GM19238 (cell line): ENCODE data around the gene FADS6.

ENCODE experiments used
- DNase-seq: peaks from one replicate; pipeline ENCODE4 v3.0.0; 2011; ENCODE audit warnings: low spot score; ENCODE audit not compliant: insufficient read length

Gene FADS6, protein sequence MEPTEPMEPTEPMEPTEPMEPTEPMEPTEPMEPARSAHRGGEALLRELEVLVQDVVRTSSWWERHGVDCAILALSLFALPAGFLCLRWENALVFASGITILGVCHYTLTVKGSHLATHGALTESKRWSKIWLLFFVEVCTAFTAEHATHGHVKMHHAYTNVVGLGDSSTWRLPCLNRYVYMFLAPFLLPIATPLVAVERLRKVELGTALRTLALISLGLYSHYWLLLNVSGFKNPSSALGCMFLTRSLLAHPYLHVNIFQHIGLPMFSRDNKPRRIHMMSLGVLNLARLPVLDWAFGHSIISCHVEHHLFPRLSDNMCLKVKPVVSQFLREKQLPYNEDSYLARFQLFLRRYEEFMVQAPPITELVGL

DNA sequence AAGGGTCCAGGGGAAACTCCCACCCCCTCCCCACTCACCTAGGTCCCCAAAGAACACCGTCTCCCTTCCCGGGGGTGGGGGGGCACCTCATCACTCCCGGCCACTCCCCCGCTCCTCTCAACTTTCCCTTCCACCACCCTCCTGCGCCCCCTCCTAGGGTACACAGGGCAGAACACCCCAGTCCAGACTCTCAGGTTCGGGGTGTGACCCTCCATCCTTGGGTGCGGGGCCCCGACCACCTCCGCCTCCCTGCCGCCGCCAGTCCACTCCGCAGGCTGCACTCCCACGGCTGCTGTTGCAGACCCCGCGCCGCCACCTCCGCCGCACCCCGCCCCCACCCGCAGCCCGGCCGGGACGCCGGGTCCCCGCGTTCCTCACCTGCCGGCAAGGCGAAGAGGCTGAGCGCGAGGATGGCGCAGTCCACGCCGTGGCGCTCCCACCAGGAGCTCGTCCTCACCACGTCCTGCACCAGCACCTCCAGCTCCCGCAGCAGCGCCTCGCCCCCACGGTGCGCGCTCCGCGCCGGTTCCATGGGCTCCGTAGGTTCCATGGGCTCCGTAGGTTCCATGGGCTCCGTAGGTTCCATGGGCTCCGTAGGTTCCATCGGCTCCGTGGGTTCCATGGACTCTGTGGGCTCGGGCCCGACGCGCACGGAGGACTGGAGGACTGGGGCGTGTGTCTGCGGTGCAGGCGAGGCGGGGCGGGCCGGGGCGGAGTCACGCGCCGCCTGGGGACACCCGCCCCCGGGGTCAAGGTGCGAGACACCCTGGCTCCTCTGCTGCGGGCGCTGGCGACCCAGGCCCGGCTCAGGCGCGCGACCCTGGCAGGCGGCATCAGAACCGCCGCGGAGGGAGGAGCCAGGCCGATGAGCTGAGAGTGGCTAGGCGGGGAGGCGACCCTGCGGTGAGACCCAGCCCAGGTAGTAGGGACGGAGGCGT is at the start of gene FADS6:
Gene FADS6 (minus strand): TSS at position 660 of the 938 bp plus-strand sequence. CDS start 38 bp downstream, at position 622.
- DNase-seq: no peak

DNA sequence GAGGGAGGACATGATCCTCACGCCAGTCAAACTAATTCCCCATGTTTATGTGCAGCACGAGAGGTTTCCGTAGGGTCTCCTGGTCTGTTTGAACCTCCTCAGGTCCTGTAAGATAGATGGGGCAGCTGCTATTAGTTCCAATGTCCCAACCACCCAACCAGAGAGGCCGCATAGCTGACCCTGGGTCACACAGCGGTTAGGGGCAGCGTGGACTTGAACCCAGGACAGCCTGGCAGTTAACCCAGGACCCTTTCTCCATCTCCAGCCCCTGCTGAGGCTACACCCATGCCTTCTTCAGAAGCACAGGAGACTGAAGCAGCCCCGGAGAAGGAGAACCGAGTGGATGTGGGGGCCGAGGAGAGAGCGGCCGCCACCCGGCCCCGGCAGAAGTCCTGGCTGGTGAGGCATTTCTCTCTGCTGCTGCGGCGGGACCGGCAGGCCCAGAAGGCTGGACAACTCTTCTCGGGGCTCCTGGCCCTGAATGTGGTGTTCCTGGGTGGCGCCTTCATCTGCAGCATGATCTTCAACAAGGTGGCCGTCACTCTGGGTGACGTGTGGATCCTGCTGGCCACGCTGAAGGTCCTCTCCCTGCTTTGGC is 47.8 kb upstream of the FADS6 start:
- no peak for DNase-seq

DNA sequence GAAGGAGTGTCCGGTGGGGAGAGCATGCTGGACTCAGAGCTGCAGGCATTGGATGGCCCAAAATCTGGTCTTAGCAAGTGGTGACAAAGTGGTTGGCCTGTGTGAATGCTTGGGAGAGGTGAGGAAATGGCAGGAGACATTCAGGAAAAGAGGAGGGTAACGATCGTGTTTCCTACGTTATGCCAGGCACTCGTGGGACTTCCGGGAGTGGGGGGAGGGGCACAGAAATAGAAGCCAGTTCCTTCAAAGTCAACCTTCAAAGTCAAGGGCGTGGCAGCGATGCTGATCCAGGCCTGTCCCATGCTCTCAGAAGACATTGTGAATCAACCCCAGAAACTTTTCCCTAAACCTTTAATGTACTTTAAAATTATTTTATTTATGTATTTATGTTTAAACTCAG is 46.1 kb upstream of the FADS6 start:
- DNase-seq: no peak

DNA sequence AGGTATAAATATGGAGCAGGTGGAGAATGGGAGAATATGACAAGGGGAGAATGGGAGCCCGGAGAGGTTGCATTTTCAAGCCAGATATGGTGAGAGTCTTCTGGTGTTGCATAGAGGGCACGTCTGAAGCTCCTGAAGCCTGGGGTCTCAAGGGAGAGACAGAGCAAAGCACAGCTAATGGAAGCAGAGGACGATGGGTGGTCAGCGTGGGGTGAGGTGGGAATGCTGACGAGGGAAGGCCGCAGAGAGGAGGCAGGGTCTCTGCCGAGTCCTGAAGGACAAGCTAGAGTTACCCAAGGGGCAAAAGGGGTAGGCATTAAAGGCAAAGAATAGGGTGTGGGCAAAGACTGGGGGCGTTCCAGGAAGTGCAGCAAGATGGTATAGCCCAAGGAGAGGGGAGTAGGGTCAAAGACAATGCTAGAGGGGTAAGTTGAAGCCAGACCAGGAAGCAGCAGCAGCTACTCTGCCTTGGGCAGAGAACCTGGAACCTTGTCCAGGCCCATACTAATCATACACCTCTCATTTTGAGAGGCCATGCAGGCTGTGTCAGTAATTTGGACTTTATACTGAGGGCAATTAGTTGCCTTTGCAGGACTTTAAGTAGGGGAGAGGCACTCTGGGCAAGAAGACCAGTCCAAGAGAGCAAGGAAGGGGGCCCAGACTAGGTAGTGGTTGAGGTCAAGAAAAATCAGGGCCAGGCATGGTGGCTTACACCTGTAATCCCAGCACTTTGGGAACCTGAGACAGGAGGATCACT is 44.9 kb upstream of the FADS6 start:
- no peak for DNase-seq

GRCh38 chr17:74937064-74938051 is 43.9 kb upstream of the FADS6 start:
- no peak for DNase-seq

DNA sequence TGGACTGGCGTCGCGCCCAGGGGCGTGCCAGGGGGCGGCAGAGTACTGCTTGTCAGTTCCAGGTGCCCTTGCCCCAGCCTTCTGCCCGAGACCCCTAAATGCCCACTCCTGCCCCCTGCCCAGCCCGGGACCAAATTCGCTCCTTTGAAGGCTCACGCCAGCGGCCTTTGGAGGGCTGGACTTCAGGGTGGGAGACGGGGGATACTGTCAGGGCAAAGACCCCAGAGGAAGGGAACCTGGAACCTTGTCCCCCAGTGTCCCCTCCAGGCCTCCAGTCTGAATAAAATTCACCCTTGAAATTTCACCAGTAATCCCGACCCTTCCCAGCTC is 43.0 kb upstream of the FADS6 start:
- no peak for DNase-seq

DNA sequence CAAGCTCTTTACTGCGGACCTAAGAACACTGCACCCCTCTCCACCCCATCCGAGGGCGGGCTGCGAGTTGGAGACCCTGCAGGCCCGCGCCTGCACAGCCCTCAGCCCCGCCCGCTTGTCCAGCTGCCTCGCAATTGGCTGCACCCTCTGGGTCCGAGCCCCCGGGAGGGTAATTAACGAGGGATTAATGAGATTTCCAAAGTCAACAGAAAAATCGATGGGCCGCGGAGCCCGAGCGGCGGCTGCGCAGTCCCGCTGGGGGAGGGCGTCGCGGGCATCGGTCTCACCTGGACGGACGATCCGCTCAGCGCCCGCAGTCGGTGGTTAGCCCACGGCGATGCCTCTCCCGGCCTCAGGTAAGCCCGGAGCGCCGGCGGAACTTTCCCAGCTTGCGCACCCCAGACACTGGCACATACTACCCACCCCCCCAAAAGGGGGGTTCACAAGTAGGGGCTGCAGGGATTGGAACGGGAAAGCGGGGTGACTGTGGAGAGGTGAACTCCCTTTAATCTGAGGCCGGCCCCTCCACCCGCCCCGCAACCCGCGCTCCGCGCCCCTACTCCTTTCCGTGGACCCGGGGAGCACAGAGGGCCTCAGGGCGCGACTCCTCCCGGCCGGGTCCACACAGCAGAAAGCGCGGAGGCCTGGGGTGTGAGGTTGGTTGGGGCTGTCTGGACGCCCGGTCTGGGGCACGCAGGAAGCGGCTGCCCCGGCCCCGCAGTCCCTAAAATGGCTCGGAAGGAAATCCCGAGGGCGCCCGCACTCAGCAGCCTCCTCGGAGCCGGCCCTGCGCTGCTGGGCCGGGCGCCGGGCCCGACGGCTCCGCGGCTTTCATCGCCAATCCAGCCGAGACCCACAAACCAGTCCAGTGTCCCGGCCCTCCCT is 42.4 kb upstream of the FADS6 start, which contains the start of gene OTOP3:
Gene OTOP3 (plus strand): TSS at position 314 of the 885 bp plus-strand sequence. CDS start 24 bp downstream, at position 338.
- DNase-seq: no peak

DNA sequence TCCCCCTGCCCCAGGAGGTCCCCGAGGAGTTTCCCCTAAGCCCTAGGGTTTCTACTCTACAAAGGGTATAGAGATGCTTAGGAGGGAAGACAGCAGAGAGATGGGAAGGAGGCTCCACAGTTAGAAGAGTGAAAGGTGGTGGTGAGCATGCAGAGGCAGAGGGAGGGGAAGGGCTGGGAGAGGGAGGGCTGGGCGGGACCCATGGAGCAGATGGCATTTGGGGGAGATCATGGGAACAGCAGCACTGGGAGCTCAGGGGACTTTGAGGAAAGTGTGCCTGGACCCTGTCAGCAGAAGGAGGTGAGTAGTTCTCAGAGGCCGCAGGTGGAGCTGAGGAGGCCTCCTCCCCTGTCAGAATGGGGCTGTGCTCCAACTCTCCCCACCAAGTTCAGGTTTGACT is 41.6 kb upstream of the FADS6 start:
- no peak for DNase-seq

GRCh38 chr17:74930535-74931036 is 37.2 kb upstream of the FADS6 start:
- no peak for DNase-seq

GRCh38 chr17:74928786-74929185 is 35.4 kb upstream of the FADS6 start:
- DNase-seq: no peak

GRCh38 chr17:74925242-74925641 is 31.8 kb upstream of the FADS6 start:
- no peak for DNase-seq

DNA sequence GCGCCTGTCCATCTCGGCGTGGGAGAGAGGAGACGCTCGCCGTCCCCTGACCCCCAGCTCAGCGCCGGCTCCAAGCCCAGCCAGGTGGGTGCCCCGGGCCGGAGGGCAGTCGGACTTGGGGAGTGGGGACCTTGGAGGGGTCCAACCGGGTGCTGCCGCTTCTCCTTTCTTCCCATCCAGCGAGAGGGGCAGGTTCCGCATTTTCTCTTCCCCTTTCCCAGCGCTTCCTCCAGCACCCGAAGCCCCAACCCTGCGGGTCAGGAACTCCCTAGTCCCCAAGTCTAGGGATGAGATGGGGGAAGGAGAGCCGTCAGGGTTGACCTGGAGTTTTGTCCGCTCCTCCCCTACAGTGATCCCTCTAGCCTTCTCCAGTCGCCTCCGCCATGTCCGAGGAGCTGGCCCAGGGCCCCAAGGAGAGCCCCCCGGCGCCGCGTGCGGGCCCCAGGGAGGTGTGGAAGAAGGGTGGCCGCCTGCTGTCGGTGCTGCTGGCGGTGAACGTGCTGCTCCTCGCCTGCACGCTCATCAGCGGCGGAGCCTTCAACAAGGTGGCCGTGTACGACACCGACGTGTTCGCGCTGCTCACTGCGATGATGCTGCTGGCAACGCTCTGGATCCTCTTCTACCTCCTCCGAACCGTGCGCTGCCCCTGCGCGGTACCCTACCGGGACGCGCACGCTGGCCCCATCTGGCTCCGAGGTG is 31.0 kb upstream of the FADS6 start, which contains the start of gene OTOP2:
Gene OTOP2 (plus strand): TSS at position 24 of the 699 bp plus-strand sequence. CDS start 360 bp downstream, at position 384.
- no peak for DNase-seq

DNA sequence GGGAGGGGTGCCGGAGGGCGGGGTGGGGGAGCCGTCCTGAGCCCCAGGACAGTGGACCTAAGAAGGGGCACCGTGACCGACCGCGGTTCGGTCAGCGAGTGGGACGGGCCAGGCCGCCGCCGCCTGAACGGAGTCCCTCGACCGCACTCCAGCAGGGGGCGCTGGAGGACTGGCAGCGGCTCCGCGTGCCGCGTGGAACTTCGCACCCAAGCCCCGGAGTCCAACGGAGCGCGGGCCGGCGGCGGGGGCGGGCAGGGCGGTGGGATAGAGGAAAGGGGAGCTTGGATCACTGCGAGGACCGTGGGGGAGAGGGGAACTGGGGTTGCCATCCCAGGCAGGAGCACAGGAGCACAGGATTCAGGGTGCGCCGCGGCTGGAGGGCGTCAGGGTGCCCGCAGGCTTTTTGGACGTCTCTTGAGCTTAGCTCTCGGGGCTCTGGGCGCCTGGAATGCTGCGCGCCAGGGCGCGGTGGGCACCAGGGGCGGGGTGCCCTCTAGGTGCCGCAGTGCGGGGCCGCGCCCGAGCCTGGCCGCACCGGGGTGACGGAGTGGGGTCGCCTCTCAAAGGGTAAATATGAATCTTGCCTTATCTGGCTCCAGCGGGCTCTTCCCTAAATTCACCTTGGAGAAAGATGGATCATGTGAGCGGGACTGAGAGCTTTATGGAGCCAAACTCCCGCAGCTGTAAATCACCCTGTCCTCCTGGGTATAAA is 30.3 kb upstream of the FADS6 start:
- peak; percentile 76 for DNase-seq

- no peak for DNase-seq
These were observed 29.5 kb upstream of the FADS6 start, which contains the start of gene USH1G for GRCh38 chr17:74922694-74923537. USH1G (minus strand) TSS chr17:74923255; CDS start chr17:74923073, 182 bp downstream.

GRCh38 chr17:74922172-74922571 is 28.7 kb upstream of the FADS6 start:
- no peak for DNase-seq

GRCh38 chr17:74921769-74922168 is 28.3 kb upstream of the FADS6 start:
- DNase-seq: no peak
